ENCODE measurements around the gene SAFB2.

Gene SAFB2

DNA sequence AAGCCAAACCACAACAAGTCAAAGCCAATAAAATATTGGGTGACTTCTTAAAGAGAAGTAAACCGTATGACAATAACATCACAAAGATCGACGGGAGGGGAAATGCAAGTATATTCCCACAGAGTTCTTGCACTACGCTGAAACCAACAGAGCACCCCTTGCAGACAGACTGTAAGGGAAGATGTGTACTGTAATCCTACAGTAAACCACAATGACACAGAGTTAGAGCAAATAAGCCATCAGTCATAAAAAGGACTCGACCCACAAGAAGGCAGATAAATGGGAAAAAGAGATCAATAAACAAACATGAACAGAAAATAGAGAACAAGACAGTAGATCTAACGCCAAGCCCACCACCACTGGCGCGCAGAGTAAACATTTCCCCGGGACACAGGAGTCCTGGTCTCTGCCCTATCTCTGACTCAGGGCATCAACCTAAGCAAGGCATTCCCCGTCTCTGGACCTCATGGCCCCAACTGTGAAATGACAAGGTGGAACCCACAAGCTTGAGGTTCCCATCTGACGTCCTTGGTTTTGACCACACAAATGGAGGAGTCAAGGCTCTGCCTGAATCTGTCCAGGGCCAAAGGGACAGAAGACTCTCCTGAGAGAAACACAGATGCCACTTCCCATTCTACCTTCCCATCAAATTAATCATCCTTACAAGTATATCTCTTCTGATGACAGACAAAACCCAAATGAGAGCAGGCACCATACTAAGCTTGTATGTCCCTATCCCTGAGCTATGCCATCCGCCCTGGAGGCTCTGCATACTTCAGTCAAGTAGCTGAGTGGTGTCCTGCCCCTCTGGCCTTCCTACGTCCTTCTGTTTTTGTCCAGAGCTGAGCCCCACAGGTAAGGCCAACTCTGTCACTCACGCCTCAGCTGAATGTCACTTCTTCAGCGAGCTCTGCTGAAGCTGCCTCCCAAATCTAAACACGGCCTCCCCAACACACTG, 15.0 kb downstream of the SAFB2 start:
- DNase-seq, result no peak

- DNase-seq, result no peak
These were observed 17.2 kb downstream of the SAFB2 start for GRCh38 chr19:5605362-5605761.

GRCh38 chr19:5603626-5604025, 18.9 kb downstream of the SAFB2 start:
- no peak for DNase-seq

GRCh38 chr19:5600797-5601196, 21.8 kb downstream of the SAFB2 start:
- DNase-seq, result no peak

- no peak for DNase-seq
These were observed 26.8 kb downstream of the SAFB2 start for GRCh38 chr19:5595745-5596144.

GRCh38 chr19:5595129-5595528, 27.4 kb downstream of the SAFB2 start:
- no peak for DNase-seq

DNA sequence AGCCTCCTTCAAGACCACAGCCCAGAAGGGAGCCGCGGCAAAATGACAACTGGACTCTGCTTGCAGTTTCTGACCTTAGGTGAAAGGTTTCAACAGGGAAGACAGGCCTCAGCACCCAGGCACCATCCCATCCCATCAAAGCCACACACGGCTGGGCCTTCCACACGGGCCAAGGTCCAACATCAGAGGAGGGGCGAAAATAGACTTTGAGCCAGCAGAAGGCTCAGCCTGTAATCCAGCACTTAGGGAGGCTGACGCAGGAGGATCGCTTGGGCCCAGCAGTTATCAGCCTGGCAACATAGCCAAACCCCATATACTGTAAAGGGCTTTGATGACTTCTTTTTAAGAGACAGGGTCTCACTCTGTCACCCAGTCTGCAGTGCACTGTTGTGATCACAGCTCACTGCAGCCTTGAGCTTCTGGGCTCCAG, 28.0 kb downstream of the SAFB2 start:
- no peak for DNase-seq

DNA sequence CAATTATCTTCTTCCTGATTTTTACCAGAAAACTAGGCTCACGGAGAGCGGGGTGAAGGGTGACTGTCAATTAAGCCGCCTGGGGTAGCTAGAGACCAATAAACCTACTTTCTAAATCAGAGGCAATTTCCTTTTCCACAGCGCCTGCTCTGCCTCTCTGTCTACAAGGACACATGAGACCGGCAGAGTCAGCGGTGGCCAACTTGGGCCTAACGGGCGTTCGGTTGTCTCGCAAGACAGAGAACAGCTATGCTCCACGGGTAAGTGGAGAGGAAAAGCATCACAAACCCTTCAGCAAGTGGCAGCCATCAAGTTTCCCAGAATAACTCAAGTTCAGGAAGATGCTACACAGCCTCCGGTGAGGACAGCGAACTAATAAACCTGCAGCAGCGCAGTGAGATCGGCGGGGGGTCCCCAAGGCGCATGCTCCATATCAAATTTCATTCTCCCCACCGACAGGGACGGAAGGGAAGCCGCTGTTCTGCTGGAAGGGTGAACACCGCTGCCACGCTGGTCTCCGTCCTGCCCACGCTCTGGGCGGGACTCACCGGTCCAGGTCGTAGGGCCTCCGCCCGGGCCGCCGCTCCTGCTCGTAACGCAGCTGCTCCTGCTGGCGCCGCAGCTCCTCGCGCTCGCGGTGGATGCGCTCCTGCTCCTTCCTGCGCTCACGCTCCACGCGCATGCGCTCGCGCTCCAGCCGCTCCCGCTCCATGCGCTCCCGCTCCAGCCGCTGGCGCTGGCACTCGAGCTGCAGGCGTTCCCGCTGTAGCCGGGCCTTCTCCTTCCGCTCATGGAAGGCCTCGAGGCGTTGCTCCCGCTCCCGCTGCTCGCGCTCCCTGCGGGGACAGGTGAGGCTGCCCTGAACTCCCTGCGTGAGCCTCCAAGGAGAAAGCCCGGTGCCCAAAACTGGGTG, 29.0 kb downstream of the SAFB2 start:
- DNase-seq, result no peak

DNA sequence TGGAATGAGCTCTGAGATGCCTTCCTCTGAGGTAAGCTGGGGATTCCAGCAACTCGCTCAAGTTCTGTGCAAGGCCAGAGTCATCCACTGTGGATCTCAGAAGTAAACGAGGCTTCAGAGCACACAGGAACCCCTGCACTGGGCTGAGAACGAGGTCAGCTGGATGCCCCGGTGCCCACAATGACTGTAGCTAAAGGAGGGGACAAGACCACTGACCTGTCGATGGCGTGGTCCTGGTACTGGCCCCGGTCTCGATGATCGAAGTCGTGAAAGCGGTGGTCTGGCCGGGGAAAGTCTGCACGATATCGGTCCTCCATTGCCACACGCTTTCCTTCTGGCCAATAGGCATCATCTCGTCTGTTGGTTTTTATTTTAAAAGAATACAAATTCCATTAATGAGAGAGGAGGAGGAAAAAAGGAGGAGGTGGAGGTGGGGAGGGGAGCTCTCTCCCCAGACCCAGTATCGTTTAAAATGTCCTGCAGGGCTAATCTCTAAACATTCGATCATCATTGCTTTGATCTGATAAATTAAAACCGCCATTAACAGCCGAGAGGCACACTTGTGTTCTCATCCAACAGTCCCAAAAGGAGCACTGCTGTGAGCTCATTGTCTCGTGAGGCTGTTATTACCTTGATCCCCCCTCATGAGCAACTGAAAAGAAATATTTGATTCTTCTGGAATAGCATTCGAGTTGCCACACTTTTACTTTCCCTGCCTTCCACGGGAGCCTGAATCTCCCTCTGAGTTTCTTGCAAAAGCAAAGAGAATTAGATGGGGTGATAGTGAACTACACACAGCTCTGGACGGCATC, 29.8 kb downstream of the SAFB2 start:
- DNase-seq, result no peak

DNA sequence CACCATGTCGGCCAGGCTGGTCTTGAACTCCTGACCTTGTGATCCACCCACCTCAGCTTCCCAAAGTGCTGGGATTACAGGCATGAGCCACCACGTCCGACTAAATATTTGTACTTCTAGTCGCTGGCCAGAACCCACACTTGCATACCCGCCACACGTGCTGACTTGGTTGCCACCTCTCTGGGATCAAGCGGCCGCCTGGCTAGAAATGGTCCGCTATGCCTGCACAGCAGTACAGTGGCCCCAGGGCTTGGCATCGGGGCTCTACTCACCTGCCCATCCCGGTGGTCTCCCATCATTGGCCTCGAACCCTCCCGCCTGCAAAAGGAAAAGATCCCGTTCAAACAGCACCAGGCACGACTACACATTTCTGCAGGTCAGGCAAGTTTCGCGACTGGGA, 31.1 kb downstream of the SAFB2 start:
- DNase-seq, result no peak

GRCh38 chr19:5590865-5591154, 31.8 kb downstream of the SAFB2 start:
- DNase-seq, result no peak

DNA sequence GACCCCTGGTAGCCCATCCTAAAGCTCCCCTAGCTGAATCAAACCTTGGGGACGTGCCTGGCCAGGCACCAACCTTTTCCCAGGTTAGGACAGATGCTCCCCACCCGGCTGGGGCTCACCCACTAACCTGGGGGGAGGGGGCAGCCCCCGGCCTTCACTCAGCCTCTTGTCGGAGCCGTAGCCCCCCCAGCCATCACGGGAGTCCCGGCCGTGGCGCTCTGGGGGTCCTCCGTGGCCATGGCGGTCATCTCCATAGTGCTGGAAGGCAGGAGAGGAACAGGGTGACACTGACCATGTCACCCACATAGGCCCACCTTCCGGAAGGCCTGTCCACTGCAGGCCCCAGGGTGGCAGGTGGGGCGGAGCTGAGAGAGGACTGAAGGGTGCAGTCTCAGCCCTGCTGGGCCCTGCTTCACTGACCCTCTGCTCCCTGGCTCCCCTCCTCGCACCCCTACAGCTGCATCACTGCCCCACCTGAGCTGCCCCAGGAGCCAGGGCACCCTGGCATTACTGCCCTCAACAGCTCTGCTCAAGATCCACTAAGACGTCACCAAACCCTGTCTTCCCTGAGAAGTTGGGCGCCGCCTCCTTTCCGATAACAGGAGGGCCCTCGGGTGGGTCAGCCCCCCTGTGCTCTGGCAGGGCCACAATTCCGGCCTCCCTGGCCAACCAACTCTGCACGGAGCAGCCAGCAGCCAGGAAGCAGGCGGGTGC, 32.3 kb downstream of the SAFB2 start:
- DNase-seq, result no peak

- DNase-seq, result no peak
These were observed 33.5 kb downstream of the SAFB2 start for GRCh38 chr19:5588906-5589676.

DNA sequence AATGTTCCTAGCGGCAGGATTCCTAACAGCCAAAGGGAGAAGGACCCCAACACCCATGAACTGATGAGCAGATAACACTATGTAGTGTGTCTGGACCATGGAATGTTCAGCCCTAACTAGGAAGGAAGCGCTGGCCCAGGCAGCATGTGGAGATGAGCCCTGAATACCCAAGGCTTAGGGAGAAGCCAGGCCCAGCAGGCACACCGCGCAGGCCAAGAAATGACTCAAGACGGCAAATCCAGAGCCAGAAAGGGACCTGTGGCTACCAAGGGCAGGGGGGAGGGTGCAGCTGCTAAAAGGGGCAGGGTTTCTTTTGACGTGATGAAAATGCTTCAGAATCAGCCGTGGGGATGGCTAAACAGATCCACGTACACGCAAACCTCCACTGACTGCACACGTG, 34.1 kb downstream of the SAFB2 start:
- no peak for DNase-seq

- no peak for DNase-seq
These were observed 34.9 kb downstream of the SAFB2 start for GRCh38 chr19:5587661-5588060.

GRCh38 chr19:5587071-5587455, 35.5 kb downstream of the SAFB2 start:
- no peak for DNase-seq

DNA sequence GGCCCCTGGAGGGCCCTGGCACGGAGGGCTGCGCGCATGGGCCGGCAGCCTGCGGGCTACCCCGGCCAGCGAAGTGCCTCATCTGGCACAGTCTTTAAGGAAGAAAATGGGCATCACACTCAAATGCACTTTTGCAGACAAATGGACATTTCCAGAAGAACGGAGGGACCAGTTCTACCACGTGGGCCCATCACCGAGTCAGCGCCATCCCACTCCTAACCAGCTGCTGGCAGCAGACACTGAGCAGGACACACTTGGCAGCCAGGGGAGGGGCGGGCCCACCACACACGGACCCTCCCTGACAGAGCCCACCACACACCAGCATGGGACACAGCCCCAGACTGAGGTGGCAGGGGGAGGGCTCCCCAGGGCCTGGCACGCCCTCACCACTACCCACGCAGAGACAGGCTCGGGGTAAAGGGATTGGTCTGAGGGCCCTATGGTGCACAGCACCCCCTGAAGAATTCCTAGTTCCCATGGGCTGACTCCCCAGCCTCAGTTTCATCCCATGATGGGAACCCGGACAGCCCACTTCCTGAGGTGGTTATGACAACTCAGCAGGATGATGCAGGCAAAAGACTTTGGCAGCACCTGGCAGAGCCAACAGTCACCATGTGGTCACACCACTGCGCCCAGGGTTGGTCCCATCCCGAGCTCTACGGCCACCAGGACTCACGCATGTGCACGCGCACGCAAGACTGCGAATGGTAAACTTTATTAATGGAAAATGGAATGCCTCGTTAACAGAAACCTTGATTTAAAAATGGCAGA, 36.1 kb downstream of the SAFB2 start:
- no peak for DNase-seq

DNA sequence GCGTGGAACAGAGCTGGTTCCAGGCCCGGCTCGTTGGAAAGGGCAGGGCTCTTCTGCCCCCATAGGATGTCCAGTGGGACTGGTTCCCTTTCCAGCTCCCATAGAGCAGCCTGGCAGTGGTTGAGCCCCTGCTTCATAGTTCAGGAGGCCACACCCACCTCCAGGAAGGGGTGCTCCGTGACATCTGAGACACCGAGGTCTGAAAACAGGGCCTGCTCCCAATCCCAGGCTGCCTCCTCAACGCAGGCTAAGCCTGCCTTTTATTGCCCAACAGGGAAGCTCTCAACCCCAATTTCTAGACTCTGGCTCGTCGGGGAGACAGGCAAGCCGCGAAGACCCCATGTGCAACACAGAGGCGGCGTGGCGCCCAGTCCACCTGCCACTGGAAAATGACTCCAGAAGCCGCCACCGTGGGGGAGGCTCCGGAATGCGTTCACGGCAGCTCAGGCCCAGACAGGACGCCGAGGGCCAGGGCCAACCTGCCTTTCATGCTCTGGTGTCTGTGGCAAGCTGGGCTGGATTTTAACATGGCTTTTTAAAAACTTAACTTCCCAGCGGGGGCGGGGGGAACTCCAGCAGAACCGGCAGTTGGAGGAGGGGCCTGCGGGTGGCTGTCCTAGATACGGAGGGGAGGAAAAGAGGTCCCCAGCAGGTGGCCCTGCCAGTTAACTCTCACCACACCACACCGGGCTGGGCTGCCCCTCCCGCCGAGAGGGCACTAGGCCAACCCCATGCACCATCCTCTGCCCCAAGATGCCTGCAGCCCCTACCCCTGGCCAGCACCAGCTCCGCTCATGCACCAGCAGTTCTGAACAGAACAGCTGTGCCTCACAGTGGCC, 36.9 kb downstream of the SAFB2 start:
- DNase-seq, result peak in 5 of 6 experiments; percentile 8 to 27 (median 23)

GRCh38 chr19:5580161-5580571, 42.4 kb downstream of the SAFB2 start:
- DNase-seq, result no peak

GRCh38 chr19:5579697-5580096, 42.9 kb downstream of the SAFB2 start:
- DNase-seq, result no peak

Measured in stimulated activated naive CD4-positive, alpha-beta T cell (primary cell).